ENCODE data around the gene SLC9A1. TPM values are rescaled to one million over a fixed set of nuclear protein-coding genes. Genes with fewer than 3 reads are reported as not detected.

The SLC9A1 gene
- total RNA-seq, 1 experiment from 2014 or later, result 25.2 TPM

- Histone ChIP-seq H3F3A (ENCODE audit: low read length, unreplicated experiment) (no peaks in the 10 kb centered on the region), H4K20me1 (ENCODE audit: low read length) (no peaks in the 10 kb centered on the region), H3K9ac (ENCODE audit: low read length) (no peak overlapping the region), H3K4me1 (ENCODE audit: insufficient read depth, low read length) (peaks cover 35% of the 10 kb centered on the region), H3K27me3 (ENCODE audit: low read length) (no peaks in the 10 kb centered on the region), H3K79me2 (ENCODE audit: low read length) (no peaks in the 10 kb centered on the region), H3K4me3 (ENCODE audit: low read length) (no peak overlapping the region), H2AFZ (ENCODE audit: low read length) (no peak overlapping the region), H3K27ac (ENCODE audit: low read length) (no peak overlapping the region), H3K36me3 (ENCODE audit: low read depth, low read length) (peaks cover 3% of the 10 kb centered on the region), H3K9me2 (replicated peaks; ENCODE audit: low read length) (no peaks in the 10 kb centered on the region), H3K9me3 (ENCODE audit: low read length) (no peaks in the 10 kb centered on the region), H3K4me2 (ENCODE audit: low read length) (no peak overlapping the region)
- ChIA-PET POLR2A (ENCODE audit: unreplicated experiment) (no interaction called here), CTCF (interaction anchor here (0.6 to 1.0 kb wide), 3 partner anchors 56 to 195 kb away, joined by 3 to 8 read pairs (median 3); no protein-coding TSS in a partner anchor)
- no peak for TF ChIP-seq CTCF (conservative IDR thresholded peaks at IDR 0.05; ENCODE audit: low read depth, low read length)
- no peak for TF ChIP-seq EZH2phosphoT487 (IDR thresholded peaks at IDR 0.05; ENCODE audit: borderline replicate concordance, low read length)
- no peak for TF ChIP-seq EZH2 (IDR thresholded peaks at IDR 0.05; ENCODE audit: low read length, unreplicated experiment)
- no TSS peak for BruUV-seq (replicated peaks)
- intact Hi-C loops (cut with micrococcal nuclease), result loop anchor here (1.0 to 2.0 kb wide), 2 partner anchors 97 to 182 kb away; no protein-coding TSS in a partner anchor
- no peak for ATAC-seq
- no peak for DNase-seq
Measured at GRCh38 chr1:27102134-27102706, 52.7 kb downstream of the SLC9A1 start.

GRCh38 chr1:27101696-27102095 lies 53.2 kb downstream of the SLC9A1 start:
- Histone ChIP-seq H3K9me2 (replicated peaks; ENCODE audit: low read length) (no peaks in the 10 kb centered on the region), H3K9me3 (ENCODE audit: low read length) (no peaks in the 10 kb centered on the region), H3K27me3 (ENCODE audit: low read length) (no peaks in the 10 kb centered on the region), H3K4me1 (ENCODE audit: insufficient read depth, low read length) (peaks cover 35% of the 10 kb centered on the region), H3K9ac (ENCODE audit: low read length) (no peak overlapping the region), H3K27ac (ENCODE audit: low read length) (no peak overlapping the region), H3K4me2 (ENCODE audit: low read length) (no peak overlapping the region), H3F3A (ENCODE audit: low read length, unreplicated experiment) (no peaks in the 10 kb centered on the region), H4K20me1 (ENCODE audit: low read length) (no peaks in the 10 kb centered on the region), H2AFZ (ENCODE audit: low read length) (no peak overlapping the region), H3K79me2 (ENCODE audit: low read length) (no peaks in the 10 kb centered on the region), H3K4me3 (ENCODE audit: low read length) (no peak overlapping the region), H3K36me3 (ENCODE audit: low read depth, low read length) (peaks cover 3% of the 10 kb centered on the region)
- CTCF ChIA-PET, result interaction anchor here (0.5 to 0.6 kb wide), 2 partner anchors 56 to 295 kb away, joined by 3 to 5 read pairs; no protein-coding TSS in a partner anchor
- BruUV-seq (replicated peaks), result no TSS peak
- ATAC-seq (no peak), DNase-seq (no peak)
- no peak for TF ChIP-seq EZH2phosphoT487 (IDR thresholded peaks at IDR 0.05; ENCODE audit: borderline replicate concordance, low read length)
- POLR2A ChIA-PET (ENCODE audit: unreplicated experiment), result no interaction called here
- intact Hi-C loops (cut with micrococcal nuclease), result loop anchor here (1.0 to 2.0 kb wide), 2 partner anchors 97 to 183 kb away; no protein-coding TSS in a partner anchor

GRCh38 chr1:27101054-27101491 lies 53.9 kb downstream of the SLC9A1 start:
- Histone ChIP-seq H3K4me3 (ENCODE audit: low read length) (no peak overlapping the region), H3K9me2 (replicated peaks; ENCODE audit: low read length) (no peaks in the 10 kb centered on the region), H3K27me3 (ENCODE audit: low read length) (no peaks in the 10 kb centered on the region), H4K20me1 (ENCODE audit: low read length) (no peaks in the 10 kb centered on the region), H3K4me2 (ENCODE audit: low read length) (no peak overlapping the region), H2AFZ (ENCODE audit: low read length) (no peak overlapping the region), H3K27ac (ENCODE audit: low read length) (no peak overlapping the region), H3K4me1 (ENCODE audit: insufficient read depth, low read length) (peaks cover 35% of the 10 kb centered on the region), H3K9me3 (ENCODE audit: low read length) (no peaks in the 10 kb centered on the region), H3F3A (ENCODE audit: low read length, unreplicated experiment) (no peaks in the 10 kb centered on the region), H3K36me3 (ENCODE audit: low read depth, low read length) (peaks cover 3% of the 10 kb centered on the region; the same call in 1 of the 2 replicates), H3K9ac (ENCODE audit: low read length) (no peak overlapping the region), H3K79me2 (ENCODE audit: low read length) (no peaks in the 10 kb centered on the region)
- ATAC-seq, result no peak
- CTCF ChIA-PET, result interaction anchor here (0.5 to 5.3 kb wide), 2 partner anchors 56 to 295 kb away, joined by 5 to 102 read pairs; no protein-coding TSS in a partner anchor
- intact Hi-C loops (cut with micrococcal nuclease), result no loop called here
- TF ChIP-seq EZH2 (IDR thresholded peaks at IDR 0.05; ENCODE audit: low read length, unreplicated experiment), result no peak
- no peak for TF ChIP-seq CTCF (conservative IDR thresholded peaks at IDR 0.05; ENCODE audit: low read depth, low read length)
- no peak for TF ChIP-seq EZH2phosphoT487 (IDR thresholded peaks at IDR 0.05; ENCODE audit: borderline replicate concordance, low read length)
- no TSS peak for BruUV-seq (replicated peaks)
- POLR2A ChIA-PET (ENCODE audit: unreplicated experiment), result no interaction called here
- no peak for DNase-seq

Data from PC-3 (cell line).